NCI-H2107 treated with DMSO at 0.1 percent for 48 hours (cell line): Measurements from ENCODE around the gene DKK3.

Source experiments
- DNase-seq: peaks from one replicate; lab custom pipeline; 2025; ENCODE audit not compliant: unreplicated experiment; lab: John Stamatoyannopoulos, UW

The DKK3 gene

DNA sequence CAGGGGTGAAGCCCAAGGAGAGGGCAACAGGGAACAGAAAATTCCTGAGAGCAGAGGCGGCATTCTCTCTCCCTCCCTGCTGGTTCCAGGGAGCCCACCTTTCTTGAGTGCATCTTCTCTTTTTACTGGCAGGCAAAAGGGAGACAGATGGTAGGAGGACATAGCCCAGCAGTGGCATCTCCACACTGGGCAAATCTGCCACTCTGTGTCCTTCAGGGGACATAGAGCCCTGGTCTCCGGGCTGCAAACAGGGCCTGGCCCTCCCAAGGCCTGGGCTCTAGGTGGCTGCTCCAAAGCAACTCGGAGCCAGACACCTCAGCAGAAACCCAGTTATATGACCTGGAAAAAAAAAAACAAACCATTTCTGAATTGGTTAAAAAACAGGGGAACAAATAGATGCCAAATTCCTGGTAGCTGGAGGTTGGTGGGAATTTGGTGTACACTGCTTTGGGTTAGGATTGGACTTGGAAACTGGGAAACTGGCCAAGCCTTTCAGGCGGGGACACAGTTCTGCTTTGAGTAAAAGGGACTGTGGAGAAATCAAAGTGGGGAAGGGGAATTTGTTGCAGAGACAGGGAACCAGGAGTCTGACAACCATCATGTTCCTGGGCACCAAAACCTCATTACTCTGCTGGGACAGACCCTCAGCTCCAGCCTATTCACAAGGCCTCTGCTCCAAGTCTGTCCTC lies 23.6 kb upstream of the DKK3 start:
- DNase-seq, result no peak

- no peak for DNase-seq
Measured at GRCh38 chr11:12029738-12030363, 21.4 kb upstream of the DKK3 start.

DNA sequence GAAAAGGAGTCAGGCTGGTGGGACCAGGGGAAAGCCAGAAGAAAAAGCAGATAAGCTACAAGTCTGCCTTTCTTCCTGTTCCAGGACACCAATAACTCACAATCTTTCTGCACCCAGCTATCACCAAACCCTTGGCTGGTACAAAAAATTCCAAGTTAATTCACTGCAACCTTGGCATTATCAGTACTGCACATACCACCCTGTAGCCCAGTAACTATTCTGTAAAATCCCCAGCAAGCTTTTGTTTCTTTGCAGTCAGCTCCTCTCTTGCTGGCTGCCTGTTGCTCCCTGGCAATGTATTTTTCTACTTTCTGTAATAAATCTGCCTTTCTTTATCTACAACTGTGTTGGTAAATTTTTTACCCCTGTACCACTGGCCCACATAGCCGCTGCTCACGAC lies 20.7 kb upstream of the DKK3 start:
- DNase-seq, result no peak

DNA sequence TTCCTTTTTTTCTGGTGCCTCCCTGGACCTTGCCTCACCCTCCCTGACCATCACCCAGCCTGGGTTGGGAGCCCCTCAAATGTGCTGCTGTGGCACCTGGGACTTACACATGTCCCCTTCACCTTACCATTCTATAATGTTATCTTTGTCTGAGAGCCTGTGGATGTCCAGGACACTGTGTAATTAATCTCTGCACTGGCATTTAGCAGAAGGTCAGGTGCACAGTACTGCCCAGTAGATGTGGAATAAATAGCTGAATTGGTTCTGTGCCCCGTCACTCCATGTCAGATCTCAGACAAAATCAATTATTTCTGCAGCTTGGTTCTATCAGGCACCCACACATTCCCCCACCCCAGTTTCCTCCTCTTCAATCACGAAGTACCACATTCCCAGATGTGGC lies 19.9 kb upstream of the DKK3 start:
- no peak for DNase-seq

DNA sequence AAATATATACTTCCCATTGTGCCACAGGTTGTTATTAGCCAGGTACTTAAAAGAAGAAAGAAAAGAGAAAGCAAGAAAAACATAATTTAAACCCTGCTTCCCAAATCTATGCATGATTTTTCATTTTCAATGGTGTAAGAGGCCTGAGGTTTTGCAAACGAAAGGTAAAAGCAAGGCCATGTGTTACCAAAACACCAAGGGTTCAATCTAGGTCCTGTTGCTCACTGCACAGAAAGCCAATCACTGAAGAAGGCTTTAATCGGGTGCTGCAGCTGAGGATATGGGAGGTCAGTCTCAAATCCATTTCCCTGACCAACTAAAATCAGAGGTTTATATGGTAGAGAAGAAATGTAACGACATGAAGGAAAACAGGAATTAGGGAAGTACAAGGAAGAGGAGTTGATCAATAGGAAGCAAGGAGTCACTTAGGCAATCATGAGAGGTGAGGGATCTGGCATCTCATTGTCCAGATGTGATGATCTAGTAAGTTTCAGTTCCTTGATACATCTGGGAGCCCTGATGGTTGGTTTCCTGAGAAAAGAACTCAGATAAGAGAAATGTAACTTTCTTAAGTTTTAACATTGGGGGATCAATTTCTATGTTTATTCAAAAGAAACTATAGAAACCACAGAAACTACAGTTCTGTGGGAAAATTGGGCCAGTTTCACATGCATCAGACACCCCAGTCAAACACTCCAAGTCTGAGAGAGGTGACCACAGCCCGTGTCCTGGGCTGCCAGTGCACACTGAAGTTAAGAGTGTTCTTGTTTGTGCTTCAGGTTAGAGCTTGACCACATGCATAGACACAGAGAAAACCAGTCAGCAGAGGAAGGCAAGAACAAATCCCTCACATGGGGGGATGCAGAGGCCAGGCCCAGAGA lies 18.1 kb upstream of the DKK3 start:
- DNase-seq, result no peak

- no peak for DNase-seq
Measured at GRCh38 chr11:12024254-12024926, 16.0 kb upstream of the DKK3 start.

DNA sequence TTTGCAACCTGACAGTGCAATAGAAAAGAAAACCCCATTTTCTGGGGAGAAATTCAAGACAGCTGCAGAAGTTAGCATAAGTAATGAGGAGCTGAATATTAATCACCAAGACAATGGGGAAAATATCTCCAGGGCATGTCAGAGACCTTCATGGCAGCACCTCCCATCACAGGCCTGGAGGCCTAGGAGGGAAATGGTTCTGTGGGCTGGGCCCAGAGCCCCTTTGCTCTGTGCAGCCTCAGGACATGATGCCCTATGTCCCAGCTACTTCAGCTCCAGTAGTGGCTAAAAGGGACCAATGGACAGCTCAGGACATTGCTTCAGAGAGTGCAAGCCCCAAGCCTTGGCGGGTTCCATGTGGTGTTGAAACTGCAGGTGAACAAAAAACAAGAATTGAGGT lies 14.6 kb upstream of the DKK3 start:
- DNase-seq, result no peak

- no peak for DNase-seq
Measured at GRCh38 chr11:12020546-12020945, 12.1 kb upstream of the DKK3 start.

DNA sequence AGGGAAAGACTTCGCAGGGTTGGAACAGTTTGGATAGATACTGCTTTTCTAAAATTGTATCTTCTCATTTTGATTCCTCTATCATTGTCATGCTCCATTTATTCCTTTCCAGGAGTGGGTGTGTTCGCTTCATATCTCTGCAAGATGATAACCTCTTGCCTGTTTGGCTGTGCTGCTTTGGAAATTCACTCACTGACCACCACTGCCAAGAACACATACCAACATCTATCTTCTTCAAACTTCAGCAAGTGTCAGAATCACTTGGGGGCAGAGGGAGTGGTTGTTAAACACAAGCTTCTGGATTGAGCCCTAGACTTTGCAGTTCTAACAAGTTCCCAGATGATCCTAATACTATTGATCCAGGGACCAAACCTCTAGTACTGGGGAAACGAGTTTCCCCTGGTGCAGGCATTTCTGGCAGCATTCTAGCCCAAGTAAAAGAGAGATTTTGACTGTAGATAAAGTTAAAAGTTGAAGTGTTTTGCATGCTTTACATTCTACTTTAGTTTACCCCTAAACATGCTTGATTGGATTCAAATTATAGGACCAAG lies 11.5 kb upstream of the DKK3 start:
- DNase-seq, result no peak

DNA sequence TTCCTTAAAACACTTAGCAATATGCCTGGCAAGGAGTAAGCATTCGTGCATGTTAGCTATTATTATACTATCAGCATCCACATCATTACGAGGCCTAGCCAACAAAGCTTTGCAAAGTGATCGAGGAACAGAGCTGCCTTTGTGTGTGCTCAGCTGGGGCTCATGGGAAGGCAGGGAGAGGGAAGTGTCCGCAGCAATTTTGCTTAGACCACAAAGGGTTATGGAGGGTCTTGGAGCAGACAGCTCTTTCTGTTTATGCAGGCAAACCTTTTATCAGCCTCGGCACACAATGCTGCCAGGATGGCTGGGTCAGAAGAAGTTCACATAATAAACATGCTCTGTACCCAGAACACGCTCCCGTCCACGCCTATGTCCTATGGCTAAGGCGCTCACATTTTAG lies 10.9 kb upstream of the DKK3 start:
- DNase-seq, result no peak

DNA sequence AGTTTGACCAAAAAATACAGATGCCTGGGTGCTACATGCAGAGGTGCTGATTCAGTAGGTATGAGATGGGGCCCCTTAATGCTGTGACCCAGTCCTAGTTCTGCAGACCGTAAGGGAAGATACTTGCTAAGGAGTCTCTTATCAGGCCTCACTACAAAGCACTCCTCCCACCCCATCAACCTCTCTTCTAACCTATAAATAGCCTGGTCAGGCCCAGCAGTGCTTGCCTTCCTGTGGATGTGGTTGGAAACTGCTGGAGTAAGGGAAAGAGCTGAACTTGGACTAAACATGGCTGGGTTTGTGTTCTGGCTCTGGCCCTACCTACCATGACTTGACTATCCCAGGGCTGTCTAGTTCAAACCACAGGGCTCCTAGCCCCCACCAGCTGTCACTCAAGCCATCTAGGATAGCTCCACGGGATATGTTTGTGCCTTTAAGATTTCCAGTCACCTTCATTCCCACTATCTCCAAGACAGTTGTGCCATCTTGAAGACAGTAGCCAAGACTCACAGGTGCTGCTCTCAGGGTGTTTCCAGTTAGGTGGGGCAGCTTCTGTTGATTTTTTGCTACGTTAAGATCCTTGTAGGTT lies 9.5 kb upstream of the DKK3 start:
- no peak for DNase-seq

DNA sequence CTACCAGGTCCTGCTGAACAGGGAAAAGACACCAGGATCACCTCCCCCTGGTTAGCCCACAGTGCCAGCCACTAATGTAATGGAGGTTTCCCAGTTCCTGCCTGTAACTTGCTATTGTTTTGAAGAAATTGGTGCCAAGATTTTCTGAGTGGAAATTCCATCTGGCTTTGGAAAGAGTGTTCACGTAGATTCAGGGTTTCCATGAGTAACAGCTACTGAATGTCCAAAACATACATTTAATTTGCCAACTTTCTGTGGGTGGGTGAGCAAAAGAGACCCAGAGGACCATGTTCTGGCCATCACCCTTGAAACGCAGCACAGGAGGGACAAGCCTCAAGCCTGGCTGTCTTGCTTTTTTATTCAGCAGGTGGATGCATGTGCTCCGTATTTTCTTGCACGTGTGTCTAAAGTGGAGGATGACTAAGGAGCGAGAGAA lies 8.8 kb upstream of the DKK3 start:
- no peak for DNase-seq

- DNase-seq, result no peak
Measured at GRCh38 chr11:12016246-12016645, 7.8 kb upstream of the DKK3 start.

DNA sequence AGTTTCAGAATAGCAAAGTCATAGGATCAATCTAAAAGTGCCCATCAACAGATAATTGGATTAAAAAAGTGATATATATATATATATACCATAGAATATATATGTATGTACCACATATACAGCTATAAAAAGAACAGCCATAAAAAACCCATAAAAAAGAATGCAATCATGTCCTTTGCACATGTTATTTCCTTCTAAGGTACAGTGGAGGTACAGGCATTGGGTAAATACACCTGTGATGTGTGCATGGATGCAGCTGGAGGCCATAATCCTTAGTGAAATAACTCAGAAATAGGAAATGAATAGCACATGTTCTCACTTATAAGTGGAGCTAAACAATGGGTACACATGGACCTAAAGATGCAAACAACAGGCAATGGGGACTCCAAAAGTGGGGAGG lies 7.1 kb upstream of the DKK3 start:
- DNase-seq, result no peak

GRCh38 chr11:12013781-12014180 lies 5.4 kb upstream of the DKK3 start:
- no peak for DNase-seq

DNA sequence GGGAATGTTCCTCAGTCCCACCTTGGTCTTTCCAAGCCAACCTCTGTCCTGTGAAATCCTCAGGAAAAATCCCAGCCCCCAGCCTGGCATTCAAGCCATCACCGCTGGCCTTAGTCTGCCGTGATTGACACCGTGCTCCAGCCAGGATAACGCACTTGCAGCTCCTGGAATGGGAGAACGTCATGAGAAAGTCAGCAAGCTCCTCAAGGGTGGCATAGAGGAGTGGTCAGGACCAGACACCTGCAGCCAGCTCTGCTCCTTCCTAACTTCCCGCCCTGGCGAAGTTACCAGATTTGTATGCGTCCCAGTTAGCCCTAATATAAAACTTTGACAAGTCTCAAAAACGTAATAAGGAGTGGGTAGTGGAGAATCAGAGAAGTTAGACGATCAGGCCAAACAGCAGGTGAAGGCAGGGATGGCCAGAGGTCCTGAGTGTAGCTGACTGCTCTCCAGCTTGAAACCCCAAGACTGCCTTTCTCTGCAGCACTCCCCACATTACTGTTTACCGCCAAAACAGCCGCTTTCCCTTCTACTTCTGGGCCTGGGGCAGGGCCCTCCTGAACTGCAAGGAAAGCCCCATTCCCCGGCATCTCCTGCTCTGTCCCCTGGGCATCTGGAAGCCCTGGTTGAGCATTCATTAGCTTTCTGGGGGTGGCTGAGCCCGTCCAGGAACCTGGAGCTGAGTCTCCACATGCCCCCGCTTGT lies 1.3 kb upstream of the DKK3 start:
- DNase-seq, result no peak

DNA sequence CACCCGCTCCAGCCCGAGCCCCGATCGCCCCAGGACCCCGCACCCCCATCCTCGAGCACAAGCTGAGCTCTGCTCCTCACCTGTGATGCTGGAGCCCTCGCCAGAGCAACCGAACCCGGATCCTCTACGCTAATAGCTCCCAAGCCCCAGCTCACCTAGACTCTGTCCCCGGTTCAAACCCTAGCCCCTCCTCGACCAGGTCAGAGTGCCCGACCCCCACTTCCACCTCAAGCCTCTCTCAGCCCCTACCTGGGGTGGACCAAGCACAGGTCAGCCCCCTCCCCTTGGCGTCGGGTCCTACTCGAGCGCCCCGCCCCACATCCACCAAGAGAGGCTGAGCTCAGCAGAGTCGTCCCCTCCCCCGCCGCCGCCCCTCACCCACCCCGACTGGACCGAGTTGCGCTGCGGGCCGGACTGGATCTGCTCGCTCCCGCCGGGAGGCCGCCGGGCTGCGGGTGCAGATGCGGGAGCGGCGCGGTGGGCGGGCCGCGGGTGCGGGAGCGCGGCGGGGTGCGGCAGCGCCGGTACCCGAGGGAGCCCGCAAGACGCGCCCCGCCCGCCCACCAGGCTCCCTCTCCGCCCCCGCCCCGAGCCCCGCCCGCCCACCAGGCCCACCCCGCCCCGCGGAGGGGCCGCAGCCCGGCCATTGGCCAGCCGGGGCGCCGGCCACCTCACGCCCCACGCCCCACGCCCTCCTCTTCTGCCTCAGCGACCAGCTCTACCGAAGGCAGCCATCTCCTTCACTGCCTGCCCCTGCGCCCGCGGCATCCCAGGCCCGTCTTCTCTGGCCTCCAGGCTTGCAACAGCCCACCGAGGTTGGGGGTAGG lies 577 bp upstream of the DKK3 start:
- DNase-seq, result no peak

GRCh38 chr11:12007230-12007593 lies 1.2 kb downstream of the DKK3 start:
- no peak for DNase-seq

DNA sequence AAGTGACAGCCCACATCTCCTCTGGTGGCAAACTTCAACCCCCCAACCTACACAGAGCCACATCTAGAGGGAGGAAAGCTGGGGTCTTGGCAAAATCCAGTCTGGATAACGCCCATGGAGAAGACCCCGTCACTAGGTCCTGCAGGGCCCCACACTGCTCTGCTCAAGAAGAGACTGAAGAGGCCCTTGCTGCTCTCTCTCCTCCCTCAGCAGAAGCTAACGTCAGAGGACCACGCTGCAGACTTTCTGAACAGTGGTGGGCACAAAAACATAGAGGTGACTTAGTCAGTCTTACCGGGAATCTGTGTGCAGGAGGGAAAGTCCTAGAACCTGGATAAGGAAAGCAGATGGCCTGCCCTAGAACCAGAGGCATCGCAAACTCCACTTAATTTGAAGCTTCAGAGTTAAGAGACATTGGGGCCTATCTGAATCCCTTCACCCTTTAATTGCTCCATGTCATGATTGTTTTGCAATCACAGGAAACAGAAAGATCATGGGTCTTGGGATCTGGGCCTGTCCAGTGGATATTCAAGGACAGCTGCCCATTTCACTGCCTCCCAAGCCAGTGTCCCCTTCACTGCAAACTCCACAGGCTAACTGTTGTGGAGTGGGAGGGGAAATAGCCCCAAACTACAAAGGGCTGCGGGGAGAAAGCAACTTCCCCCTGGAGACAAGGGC lies 1.7 kb downstream of the DKK3 start:
- DNase-seq, result no peak
